Gastroesophageal sphincter (tissue), 3 donors: ENCODE data around the gene UVSSA.

ENCODE experiments used
- EP300 ChIP-seq: sonication (generic); formaldehyde crosslinking; IDR thresholded peaks from one replicate; pipeline ENCODE4 v1.6.1; 2017; ENCODE audit warnings: antibody characterized with exemption, mild to moderate bottlenecking
- TF ChIP-seq, protein P1 (sequence below), 4 experiments: fragments of 200-600 bp in 2 of 4; fragments of 450-650 bp in 2 of 4; sonication (generic) in 1 of 4; IDR thresholded peaks; one replicate each; pipeline ENCODE4 v1.5.1; 2017 to 2019; ENCODE audit warnings: antibody characterized with exemption in 4 of 4, mild to moderate bottlenecking in 2 of 4, moderate library complexity in 2 of 4

DNA sequence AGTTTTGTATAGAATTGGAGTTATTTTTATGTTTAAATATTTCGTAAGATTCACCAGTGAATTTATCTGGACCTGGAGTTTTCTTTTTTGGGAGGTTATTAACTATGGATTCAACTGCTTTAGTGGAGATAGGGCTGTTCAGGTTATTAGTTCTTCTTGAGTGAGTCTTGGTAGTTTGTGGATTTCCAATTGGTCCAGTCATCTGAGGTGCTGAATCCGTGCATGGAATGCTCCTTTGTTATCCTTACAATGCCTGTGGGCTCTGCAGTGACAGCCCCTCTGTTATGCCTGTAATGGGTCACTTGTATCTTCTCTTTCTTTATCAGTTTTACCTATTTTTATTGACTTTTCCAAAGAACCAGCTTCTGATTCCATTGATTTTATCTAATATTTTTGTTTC lies 74.6 kb downstream of the UVSSA start:
- TF ChIP-seq EP300 = no peak
- TF ChIP-seq, protein P1, sequence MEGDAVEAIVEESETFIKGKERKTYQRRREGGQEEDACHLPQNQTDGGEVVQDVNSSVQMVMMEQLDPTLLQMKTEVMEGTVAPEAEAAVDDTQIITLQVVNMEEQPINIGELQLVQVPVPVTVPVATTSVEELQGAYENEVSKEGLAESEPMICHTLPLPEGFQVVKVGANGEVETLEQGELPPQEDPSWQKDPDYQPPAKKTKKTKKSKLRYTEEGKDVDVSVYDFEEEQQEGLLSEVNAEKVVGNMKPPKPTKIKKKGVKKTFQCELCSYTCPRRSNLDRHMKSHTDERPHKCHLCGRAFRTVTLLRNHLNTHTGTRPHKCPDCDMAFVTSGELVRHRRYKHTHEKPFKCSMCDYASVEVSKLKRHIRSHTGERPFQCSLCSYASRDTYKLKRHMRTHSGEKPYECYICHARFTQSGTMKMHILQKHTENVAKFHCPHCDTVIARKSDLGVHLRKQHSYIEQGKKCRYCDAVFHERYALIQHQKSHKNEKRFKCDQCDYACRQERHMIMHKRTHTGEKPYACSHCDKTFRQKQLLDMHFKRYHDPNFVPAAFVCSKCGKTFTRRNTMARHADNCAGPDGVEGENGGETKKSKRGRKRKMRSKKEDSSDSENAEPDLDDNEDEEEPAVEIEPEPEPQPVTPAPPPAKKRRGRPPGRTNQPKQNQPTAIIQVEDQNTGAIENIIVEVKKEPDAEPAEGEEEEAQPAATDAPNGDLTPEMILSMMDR (IDR thresholded peaks at IDR 0.05) = no peak
